Left ventricle myocardium superior (tissue), 1 donor: ENCODE data around the gene FTCD. TPM values are rescaled to one million over a fixed set of nuclear protein-coding genes. Genes with fewer than 3 reads are reported as not detected.
A peak's percentile ranks its signal among the peaks of the same experiment; 100 is the strongest.
"Not testable (repeated sequence)": the region's sequence is repeated elsewhere in the genome, so short reads cannot be mapped to it uniquely, and the experiment has no call there.

Experiments
- ATAC-seq: fragments of 200-7000 bp; cut with Tn5 transposase; one replicate; pipeline ENCODE4 v1.9.1; 2020; ENCODE audit warnings: mild to moderate bottlenecking, moderate library complexity
- DNase-seq: peaks from one replicate; pipeline ENCODE4 v3.0.0-alpha.2; 2020
- intact Hi-C: fragments of 100-400 bp; cut with micrococcal nuclease; formaldehyde crosslinking; loops from one replicate; pipeline ENCODE4 v1.11.0; 2022
- total RNA-seq: library from RNA; stranded (reverse); fragmentation: NEBNext Ultra II Directional; extraction: Animal tissue kit (Norgen Biotek cat#: 25700); gene quantifications from one replicate; pipeline ENCODE4 v1.2.1, GENCODE V29; 2021
- donor health status: DM: no; HTN: yes; CAD: no; lungs with severe emphysema.

Gene FTCD
- total RNA-seq, 1 donor from 2014 or later: 1.5 TPM

DNA sequence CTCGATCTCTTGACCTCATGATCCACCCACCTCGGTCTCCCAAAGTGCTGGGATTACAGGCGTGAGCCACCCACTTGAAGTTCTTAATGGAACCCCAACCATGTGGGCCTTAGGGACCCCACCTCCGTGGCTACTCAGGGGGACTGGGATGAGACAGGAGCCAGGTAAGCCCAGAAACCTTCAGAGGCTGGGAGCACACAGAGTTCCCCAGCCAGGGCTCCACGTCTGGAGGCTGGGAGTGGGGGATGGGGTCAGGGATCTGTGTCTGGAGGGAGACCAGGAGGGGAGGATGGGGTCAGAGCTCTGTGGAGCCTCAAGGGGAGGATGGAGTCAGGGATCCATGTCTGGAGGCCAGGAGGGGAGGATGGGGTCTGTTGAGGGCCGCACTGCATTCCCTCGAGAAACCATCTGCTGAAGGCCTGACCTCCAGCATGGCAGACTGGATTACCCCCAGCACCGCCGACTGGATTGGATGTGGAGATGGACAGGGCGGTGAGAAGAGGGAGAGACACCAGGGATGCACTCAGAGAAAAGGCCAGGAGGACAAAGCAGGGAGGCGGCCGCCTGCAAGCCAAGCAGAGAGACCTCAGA is 2.1 kb upstream of the FTCD start:
- no peak for DNase-seq
- ATAC-seq: no peak
- intact Hi-C loops: no loop called here

DNA sequence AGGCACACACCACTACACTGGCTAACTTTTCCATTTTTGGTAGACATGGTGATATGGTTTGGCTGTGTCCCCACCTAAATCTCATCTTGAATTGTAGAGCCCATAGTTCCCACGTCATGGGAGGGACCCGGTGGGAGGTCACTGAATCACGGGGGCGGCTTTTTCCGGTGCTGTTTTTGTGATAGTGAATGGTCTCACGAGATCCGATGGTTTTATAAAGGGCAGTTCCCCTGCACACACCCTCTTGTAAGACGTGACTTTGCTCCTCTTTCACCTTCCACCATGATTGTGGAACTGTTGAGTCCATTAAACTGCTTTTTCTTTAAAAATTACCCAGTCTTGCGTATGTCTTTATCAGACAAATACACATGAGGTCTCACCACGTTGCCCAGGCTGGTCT is 1.3 kb upstream of the FTCD start:
- ATAC-seq (no peak), DNase-seq (no peak)
- intact Hi-C loops: no loop called here

DNA sequence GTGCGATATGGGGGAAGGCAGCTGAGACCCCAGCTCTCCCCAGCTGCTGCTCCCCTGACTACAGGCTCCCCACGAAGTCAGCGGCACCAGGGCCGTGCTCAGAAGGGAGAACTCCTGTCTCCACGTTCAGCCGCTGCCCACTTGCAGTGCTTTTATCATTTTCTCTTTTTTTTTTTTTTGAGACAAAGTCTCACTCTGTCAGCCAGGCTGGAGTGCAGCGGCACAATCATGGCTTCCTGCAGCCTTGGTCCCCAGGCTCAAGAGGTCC is 933 bp upstream of the FTCD start:
- intact Hi-C loops: no loop called here
- ATAC-seq: no peak
- peak; percentile 21 for DNase-seq

DNA sequence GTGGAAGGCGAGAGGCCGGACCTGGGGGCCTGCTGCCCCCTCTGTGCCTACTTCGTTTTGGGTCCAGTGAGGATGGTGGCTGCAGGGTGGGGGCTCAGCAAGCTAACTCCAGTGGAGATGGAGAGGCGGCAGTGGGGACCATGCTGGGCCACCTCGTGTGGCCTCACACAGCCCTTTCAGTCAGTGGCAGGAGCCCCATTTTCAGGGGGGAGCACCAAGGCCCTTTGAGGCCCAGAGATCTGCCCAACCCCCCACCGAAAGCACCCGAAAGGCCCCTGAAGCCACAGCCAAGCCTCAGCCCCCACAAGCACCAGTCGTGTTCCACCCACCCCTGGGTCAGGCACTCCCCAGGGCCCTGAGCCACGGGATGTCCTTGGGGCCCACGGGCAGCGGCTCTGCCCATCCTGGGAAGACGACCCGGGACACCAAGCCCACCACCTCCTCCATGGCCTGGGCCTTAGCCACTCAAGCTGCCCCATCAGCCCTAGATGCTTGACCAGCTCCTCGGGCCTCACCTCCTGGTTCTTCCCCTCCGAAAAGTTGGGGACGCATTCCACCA is 345 bp downstream of the FTCD start:
- ATAC-seq: no peak
- DNase-seq: peak; percentile 22
- intact Hi-C loops: no loop called here

DNA sequence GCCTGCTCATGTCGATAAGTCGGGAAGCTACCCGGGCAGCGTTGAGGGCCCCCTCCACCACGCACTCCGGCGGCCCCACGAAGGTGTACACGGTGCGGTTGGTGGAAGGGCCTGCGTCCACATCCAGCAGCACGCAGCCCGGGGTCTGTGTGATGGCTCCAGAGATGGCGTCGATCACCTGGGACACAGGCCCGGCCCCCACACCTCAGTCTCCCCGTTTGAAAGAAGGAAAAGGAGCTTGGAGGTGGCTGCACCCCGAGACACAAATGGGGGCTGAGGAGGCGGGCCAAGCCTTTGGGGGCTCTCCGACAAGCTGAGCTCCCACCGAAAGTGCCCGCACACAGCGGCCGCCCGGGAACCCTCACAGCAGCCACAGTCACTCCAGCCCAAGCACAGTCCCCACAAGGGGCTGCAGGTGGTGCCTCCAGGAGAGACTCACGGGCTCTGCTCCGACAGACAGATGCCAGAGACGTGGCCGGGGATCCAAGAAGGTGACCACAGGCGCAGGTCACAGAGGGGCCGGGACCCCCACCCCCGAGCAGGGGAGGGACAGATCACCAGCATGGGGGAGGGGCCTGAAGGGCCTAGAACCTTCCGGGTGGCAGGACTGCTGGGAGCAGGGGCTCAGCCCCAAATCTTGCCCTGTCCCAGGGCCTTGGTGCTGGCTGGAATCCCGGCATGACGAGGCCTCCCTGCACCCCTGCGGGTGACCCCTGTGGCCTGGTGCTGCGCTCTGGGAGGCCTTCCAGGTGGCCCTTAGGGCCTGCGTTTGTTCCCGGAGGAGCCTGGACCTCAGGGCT is 1.0 kb downstream of the FTCD start:
- intact Hi-C loops: no loop called here
- DNase-seq (peak; percentile 28), ATAC-seq (no peak)

GRCh38 chr21:46153247-46154154 is 1.9 kb downstream of the FTCD start:
- DNase-seq (peak; percentile 77), ATAC-seq (peak; percentile 74)

DNA sequence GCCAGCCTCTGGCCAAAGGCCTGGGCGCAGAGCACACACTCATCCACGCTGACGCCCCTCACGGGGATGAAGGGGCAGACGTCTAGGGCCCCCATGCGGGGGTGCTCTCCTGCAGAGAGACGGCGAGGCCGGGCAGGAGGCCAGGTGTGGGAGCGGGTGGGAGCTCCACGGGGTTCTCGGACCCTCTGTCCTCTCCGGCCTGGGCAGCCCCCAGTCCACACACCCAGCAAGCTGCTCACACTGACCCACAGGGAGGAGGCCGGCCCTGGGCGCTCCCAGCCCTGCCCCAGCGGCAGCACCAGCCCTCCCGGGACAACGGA is 2.5 kb downstream of the FTCD start:
- ATAC-seq: peak; percentile 44
- no peak for DNase-seq
- intact Hi-C loops: no loop called here

More at GRCh38 chr21:46153247-46154154, 1.9 kb downstream of the FTCD start:
- intact Hi-C loops: no loop called here

DNA sequence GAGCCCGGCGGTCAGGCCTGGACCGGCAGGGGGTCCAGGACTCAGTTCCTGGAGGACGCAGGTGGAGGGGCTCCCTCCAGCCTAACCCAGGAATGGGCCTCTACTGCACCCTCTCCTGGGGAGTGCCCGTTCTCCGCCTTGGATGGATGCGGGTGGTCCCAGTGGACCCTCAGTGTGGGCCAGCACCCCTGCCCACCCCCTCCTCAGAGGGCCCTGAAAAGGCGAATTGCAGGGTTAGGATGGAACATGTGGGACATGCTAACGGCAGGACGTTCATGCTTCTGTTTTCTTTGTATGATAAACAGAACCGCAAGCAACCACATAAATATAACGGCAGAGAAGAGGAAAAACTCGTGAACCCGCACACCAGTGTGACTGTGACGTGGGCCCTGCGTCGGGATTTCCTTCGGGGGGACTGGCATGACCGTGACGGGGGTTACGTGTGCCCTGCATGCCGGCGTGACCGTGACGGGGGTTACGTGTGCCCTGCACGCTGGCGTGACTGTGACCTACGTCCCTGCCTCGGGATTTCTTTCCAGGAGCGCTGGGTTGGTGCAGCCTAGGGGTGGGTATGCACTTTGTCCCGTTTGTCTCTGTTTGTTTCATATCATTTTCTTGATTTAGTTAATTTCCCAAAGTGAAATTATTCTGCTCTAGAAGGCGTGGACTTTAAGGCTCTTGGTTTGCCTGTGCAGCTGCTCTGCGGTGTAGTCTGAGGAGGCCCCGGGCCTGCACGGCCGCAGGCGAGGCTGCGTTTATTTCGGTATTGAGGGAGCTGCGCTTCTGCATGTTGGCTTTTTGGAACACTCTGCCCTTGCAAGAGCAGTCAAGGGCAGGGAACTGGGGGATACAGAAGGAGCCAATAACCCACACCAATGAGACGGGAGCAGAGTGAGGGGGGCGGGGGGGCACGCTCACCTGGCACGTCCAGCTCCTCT is 3.1 kb downstream of the FTCD start:
- intact Hi-C loops: no loop called here
- peak; percentile 40 for DNase-seq
- ATAC-seq: peak; percentile 53

DNA sequence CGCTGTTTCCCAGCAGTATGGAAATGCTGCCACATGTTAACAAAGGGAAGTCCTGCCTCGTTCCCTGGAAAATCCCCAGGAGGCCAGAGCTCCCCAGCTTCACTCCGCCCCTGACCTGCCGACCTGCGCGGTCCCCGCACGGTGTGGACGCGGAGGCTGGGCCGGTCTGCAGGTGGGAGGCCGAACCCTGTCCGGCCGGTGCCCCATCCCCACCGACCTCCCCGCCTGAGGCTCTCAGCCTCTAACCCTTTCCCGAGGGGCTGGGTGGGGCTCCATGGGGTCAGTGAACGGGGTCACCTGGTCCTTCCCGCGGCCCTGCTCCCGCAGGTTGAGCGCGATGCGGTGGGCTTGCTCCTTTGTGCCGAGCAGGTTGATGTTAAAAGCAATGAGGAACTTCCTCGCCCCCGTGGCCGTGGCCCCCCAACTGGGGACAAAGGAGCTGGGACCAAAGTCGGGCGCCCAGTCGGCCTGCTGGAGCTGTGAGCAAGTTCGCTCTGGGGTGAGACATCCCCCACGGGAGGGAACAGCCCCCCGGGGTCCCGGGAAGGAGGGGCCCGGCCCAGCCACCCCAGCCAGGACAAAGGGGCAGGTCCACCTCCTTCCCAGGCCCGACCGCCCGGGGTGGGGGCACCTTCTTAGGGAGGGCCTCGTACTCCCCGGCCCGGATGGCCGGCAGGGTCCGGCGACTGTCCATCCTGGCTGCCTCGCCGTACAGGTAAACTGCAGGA is 4.0 kb downstream of the FTCD start:
- no peak for ATAC-seq
- intact Hi-C loops: no loop called here
- DNase-seq: peak; percentile 31

DNA sequence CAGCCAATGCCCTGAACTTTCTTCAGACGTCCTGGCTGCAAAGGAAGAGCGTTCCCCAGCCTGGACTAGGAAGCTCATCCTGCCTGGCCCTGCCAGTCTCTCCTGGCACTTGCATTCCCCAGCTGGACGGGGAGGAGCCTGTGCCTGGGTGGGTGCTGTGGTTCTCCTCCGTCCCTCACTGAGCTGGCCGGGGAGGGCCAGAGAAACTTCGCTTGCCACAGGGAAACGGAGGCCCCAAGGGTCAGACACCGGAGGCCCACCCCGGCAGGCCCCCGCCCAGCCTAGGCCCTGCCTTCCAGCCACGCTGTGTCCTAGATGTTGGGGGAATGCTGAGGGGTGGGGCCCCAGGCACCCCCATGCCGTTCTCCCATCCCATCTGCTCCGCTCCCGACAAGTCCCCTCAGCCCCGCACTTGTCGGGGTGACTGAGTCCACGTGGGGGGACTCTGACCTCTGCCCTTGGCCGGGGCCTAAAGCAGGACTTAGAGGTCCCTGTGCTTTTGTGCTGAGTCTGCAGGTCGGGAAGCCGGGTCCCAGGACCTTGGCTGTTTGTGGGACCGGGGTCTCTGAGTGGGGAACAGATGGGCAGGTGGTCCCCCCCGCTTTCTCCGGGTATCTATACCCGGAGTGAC is 4.8 kb downstream of the FTCD start:
- ATAC-seq: no peak
- peak; percentile 15 for DNase-seq
- intact Hi-C loops: no loop called here

GRCh38 chr21:46150073-46150472 is 5.3 kb downstream of the FTCD start:
- intact Hi-C loops: no loop called here
- no peak for ATAC-seq
- peak; percentile 19 for DNase-seq

- no peak for ATAC-seq
- intact Hi-C loops: no loop called here
- DNase-seq: peak; percentile 19
Measured at GRCh38 chr21:46149205-46149901, 6.0 kb downstream of the FTCD start.

GRCh38 chr21:46148106-46148505 is 7.3 kb downstream of the FTCD start:
- DNase-seq (peak; percentile 11), ATAC-seq (no peak)
- intact Hi-C loops: no loop called here

- intact Hi-C loops: not testable (repeated sequence)
- ATAC-seq (peak; percentile 15), DNase-seq (peak; percentile 64)
Measured at GRCh38 chr21:46147429-46147828, 8.0 kb downstream of the FTCD start.

DNA sequence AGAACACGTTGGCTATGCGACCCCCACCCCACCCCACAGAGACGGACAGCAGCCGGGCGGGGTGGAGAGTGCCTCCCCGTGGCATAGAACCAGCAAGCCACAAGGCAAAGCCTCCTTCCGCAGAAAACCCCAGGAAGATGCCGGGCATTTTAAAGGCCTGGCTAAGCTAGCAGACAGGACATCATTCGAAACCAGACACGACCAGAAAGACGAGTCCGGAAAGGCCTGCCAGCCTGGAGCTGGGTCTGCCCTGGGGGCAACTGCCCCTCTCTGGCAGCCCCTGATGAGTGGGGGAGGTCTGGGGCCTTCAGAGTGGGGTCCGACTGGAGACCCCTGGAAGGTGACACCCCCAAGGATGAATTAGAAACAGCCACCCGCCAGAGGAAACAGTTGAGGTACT is 8.5 kb downstream of the FTCD start:
- DNase-seq: peak; percentile 12
- intact Hi-C loops: no loop called here
- no peak for ATAC-seq

DNA sequence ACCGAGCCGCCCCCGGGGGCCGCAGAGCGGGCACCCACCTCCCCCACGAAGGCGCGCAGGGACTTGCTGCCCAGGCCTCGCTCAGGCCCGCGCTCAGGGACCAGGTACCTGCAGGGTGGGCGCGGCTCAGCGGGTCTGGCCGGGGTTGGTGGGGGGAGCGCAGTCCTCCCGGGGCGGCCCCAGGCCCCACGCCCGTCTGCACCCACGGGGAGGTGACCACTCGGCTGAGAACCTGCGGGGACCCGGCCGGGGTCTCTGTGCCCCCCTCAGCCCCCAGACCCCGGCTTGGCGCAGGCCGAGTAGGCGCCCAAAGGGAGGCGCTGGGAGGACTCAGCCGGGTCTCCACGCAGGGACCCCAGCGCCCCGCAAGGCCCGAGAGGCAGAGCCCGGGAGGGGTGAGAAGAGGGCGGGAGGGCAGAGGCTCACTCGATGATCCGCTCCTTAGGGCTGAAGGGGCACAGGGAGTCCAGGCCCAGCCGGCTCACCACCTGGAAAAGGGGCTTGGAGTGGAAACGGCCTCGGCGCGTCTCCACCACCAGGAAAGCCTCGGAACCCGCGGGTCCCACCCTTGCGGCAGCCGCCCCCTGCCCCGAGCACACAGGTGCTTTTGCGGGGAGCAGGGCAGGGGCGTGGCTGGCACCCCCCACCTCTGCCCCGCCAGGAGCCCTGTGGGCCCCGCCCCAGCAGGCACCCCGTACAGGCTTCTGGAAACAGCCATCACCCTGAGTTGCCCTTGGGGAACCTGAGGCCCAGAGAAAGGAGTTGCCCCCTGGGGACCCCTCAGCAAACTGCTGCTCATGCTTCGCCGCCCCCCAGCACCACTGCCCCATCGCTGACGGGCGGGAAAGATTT is 9.3 kb downstream of the FTCD start:
- peak; percentile 21 for DNase-seq
- no peak for ATAC-seq
- intact Hi-C loops: no loop called here
